Eye (tissue), 1 donor: Measurements from ENCODE around the gene NEUROD1.

Experiments used
- DNase-seq: peaks from one replicate; pipeline ENCODE4 v3.0.0-alpha.2; 2015

The NEUROD1 gene

DNA sequence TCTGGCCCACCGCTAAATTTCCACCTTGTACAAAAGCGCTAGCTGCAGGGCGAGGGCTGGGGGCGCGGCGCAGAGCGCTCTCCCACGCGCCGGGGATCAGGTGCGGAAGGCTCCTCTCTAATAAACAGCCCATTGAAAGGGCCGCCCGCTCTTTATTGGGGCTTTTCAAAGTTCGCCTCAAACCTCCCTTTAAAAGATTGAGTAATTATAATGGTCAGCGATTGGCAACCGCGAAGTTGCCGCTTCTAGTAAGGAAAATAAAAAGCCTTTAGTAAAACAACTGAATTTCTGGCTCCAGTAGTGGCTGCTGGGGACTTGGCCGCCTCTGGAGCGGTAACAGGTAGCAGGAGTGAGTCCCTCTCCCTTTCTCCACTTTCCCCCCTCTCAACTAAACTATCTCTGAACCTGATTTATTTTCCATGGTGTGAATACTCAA lies 755 bp downstream of the NEUROD1 start:
- DNase-seq, result peak; percentile 49

DNA sequence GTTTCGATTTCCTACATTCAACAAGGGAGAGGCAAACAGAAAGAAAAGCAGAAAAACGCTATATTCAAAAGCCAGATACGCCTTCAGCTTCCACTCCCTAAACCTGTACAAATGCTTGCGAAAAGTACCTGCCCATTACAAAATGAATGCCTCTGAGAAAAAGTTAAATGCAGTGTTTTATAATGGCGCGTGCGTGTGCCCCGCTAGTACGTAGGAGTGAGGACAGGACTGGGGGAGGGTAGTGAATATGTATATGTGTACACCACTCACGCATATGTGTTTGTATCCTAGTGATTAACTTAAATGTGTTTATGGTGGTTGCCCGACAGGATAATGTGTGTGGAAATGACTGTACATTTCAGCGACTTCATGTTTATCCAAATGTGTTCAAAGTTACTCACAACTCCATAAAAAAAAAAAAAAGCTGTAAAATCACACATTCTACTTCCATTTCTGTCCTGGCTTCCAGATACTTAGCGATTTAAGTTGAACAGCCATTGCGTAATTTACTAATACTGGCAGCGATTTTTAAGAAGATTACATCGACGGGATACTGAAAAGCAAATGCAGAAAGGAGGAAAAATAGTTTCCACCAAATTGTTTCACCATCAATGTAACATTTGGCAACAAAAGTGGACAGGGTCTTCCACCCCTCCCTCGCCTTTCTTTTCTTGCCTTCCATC lies 1.3 kb downstream of the NEUROD1 start:
- DNase-seq, result peak; percentile 59

DNA sequence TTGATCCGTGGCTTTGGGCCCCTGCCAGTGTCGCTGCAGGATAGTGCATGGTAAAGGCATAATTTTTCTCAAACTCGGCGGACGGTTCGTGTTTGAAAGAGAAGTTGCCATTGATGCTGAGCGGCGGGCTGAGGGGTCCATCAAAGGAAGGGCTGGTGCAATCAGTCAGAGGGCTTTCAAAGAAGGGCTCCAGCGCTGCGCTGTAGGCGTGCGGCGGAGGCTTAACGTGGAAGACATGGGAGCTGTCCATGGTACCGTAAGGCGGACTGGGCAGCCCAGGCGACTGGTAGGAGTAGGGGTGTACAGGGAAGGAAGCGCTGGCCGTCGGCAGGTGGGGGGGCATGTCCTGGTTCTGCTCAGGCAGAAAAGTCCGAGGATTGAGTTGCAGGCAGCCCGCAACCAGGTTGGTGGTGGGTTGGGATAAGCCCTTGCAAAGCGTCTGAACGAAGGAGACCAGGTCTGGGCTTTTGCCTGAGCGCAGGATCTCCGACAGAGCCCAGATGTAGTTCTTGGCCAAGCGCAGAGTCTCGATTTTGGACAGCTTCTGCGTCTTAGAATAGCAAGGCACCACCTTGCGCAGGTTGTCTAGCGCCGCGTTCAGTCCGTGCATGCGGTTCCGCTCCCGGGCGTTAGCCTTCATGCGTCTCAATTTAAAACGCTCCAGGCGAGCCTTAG lies 2.3 kb downstream of the NEUROD1 start:
- DNase-seq, result peak; percentile 95

DNA sequence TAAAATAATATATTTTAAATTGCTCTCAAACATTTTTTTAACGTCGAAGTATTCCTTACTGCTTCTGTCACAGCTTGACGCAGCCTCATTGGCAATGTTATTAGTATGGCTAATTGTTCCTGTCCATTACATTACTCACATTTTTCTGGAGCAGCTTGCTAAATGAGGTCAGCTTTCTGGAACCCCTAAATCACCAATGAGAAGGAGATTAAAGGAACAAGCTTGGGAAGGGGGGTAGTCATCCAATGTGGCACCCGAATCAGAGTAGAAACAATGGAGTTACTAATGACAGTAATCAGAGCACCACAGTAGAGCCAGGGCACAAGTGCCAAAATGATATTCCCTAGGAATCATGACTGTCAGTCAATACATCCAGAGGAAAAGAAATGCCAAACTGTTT lies 5.1 kb downstream of the NEUROD1 start:
- DNase-seq, result peak; percentile 27

DNA sequence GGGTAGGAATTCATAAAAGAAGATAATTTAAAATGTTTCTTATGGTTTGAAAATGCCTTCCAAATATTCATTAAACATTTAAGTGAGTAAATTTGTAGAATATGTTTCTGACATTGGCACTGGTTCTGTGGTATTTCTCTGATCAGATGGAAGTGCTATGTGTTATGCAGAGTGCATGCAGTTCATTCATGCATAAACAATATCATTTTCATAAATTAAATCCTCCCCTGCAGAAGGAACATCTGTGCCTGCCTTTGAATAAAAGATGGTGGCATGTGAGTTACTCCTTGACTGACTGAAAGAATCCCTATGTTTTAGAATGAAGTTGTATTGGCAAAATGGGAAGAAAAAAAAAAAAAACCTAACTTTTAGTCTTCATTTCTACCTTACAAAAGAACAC lies 5.9 kb downstream of the NEUROD1 start:
- DNase-seq, result peak; percentile 28

DNA sequence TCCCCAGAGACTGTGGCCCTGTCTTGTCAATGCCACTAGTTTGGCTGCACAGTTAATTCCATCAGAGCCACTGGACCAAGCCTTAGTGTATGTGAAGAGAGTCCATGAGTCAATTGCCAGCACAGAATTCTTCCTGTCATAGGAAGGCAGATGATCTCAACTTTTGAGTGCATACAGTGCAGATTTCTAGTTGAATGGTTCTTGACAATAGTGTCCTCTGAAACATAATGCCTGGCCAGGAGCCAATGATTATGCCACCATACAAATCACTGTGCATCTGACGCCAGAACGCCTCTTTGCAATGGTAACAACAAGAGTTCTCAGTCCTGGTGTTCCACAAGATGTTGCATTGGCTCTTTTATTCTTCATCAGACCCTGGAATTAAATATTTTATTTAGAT lies 7.1 kb downstream of the NEUROD1 start:
- peak; percentile 88 for DNase-seq

DNA sequence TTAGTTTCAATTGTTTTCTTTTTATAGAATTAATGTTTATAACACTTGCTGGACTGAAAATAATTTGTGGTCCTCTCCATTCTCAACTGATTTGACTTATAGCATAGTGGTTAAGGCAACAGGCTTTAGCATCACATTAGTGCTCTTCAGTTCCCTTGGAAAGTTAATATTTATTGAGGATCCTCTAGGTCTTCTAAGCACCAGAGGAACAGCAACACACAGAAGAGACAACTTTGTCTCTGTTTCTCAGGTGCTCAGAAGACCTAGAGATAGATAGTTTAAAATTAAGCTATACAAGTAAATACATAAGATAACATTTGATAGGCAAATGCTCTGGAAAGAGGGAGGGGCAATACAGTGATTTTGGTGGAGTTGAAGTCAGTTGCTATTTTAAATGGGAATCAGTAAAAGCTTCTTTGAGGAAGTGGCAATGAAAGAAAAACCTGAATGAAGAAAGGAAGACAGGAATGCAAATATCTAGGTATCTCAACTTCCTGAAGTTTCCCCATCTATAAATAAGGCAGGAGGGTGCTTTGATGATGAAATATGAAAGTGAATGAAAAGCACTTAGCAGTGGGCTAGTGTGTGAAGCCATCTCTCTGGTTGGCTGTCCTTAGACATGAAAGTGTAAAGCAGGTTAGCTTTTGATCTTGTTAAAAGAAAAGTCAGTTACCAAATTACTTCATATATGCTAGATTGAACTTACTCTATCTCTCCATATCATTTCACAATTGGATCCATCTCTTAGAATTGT lies 7.9 kb downstream of the NEUROD1 start:
- DNase-seq, result no peak

DNA sequence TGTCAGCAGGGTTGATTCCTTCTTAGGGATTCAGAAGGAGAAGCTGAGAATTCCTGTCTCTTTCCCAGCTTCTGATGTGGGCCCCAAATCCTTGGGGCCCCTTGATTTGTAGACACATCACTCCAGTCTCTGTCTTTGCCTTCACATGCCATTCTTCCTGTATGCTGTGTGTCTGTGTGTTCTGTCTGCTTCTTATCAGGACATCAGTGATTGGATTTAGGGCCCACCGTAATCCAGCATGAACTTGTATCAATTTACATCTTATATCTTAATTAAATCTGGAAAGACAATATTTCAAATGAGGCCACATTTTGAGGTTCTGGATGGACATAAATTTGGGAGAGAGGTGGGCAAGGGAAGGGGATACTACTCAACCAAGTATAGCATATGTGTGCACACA lies 9.7 kb downstream of the NEUROD1 start:
- no peak for DNase-seq

DNA sequence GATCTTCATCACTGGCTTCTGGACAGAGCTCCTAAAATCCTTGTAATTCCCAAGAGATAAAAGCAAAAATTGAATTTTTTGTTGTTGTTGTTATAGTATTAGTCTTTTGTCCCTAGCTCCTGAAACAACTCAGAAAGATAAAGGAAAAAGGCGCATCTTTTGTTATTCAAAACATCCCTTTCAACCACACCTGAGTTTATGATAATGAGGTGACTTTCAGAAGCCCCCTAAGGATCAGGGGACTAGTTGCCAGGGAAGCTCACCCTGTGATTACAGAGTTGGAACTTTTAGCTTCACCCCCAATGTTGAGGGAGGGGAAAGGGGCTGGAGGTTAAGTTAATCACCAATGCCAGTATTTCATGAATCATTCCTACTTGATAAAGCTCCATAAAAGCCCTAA lies 13.1 kb downstream of the NEUROD1 start:
- no peak for DNase-seq

DNA sequence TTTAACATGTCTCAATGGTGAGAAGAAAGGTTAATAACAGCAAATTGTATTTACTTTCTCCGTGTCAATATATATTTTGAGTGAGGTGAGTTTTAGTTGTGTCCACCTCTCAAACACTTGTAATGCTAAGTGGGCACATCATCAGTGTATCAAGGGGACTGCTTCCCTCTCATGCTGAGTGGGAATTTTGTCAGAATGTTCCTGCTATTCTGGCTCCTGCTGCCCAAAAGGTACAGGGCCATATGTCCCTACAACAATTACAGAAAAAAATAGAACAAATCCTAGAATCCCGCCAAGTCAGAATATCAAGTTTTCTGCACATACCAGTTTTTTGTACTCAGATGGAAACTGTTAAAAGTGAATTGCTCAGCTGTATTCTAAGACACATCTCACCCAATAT lies 18.0 kb downstream of the NEUROD1 start:
- no peak for DNase-seq

DNA sequence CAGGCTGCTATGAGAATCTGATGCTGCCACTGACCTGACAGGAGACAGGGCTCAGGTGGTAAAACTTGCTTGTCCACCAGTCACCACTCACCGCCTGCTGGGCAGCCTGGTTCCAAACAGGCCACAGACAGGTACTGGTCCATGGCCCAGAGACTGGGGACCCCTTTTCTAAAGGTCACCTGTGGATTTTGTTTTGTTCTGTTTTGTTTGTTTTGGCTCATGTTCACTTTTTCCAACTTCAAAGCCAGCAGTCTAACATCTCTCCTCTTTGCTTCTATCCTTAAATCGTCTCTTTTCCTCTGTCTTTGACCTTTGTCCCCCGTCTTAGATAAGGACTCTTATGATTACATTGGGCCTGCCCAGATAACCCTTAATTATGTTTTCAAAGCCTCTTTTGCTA lies 20.1 kb downstream of the NEUROD1 start:
- no peak for DNase-seq

DNA sequence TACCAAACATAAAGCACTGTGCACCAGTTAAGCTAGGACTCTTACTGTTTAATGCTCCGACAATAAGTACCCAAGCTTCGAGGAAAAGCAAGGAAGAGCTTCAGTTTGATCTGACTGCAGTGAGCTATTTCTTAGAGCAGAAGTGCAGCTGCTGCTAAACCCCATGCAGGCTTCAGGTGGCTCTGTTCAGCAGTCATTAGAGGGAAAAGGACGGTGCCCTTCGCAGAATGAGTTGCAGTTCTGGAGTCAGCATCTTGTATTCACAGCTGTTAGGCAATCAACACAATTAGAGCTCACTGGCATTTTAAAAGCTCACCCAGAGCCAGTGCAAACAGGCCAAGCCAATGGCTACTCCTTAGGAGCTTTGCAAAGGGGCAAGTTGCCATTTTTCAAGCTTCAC lies 21.9 kb downstream of the NEUROD1 start:
- DNase-seq, result peak; percentile 40

DNA sequence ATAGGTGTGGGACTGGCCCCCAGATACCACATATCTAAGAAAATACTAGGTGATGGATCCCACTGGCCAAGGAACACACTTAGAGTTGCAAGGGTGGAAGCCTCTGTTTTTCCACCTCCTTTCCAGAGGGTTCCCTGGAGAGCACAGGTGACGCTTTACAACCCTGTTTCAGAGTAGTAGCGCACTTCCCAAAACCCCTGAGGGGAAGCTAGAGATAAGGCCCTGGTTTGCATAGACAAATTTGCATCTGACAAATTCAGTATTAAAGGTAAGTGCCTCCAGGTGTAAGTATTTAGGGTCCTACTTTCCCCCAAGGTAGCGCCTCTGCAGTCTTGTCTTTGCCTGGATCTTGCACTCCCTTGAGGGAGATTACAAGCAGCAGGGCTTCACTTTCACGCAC lies 22.9 kb downstream of the NEUROD1 start:
- DNase-seq, result no peak

DNA sequence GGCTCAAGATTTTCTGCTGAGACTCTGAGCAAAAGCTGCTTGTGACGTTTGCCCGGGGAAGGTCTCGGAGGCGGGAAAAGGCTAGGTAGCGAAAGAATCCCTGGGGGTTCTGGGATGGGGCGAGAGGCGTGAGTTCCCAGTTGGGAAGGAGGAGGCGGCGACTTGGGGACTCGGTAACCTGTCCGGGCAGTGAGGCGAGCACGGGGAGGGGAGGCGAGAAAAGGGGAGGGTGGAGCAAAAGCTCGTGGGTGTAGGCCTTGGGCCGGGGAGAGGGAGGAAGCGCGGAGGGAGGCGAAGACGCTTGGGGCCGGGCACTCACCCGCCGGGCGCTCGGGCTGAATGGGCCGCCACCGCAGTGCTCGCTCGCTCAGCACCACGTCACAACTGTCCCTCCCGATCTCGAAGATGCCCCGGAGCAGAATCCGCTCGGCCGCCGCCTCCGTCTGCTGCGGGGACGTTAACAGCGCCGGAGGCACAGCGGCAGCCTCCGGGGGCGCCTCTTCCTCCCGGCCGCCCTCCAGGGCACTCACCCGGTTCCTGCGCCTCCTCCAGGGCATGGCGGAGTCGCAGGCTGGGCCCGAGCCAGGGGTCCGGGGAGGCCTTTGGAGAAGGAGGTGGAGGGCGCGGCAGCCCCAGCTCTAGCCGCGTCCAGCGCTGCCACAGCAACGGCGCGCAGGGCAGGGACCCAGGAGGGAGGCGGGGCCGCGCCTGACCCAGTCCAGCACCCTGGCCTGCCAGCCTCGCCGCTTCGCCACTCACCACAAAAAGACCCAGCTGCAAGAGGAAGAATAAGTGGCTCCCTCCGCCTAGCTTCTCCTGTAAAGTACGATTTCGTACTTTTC lies 23.6 kb downstream of the NEUROD1 start, which contains the start of gene CERKL:
Gene CERKL (minus strand): TSS at position 656 of the 842 bp plus-strand sequence. CDS start 99 bp downstream, at position 557.
- DNase-seq, result peak; percentile 75

DNA sequence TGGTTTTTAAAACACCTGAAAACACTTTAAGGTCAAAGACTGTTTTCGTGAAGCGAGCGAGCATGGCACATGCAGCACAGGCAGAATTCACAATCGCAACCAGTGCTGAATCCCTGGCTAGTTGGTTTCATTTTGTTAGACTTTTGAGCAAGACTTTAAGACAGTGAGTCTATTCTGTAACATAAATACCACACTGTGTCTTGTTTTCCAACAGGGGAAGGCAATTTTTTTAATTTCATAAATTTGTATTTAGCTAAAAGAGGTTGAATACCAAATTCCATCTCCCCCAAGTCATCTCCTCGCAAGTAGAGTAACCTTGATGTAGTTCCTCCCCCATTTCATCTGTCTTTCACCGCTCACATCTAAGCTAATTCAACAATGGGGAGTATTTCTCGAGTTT lies 24.8 kb downstream of the NEUROD1 start:
- peak; percentile 25 for DNase-seq

DNA sequence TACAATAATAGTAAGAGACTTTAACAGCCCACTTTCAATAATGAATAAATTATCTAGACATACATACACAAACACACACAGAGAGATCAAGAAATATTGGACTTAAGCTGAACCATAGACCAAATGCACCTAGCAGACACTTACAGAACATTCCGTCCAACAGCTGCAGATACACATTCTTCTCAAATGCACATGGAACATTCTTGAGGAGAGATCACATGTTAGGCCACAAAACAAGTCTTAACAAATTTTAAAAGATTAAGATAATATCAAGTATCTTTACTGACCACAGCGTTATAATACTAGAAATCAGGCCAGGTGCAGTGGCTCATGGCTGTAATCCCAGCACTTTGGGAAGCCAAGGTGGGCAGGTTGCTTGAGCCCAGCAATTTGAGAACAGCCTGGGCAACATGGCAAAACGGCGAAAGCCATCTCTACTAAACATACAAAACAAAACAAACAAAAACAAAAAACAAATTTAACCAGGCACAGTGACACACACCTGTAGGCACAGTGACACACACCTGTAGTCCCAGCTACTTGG lies 30.8 kb downstream of the NEUROD1 start:
- no peak for DNase-seq

DNA sequence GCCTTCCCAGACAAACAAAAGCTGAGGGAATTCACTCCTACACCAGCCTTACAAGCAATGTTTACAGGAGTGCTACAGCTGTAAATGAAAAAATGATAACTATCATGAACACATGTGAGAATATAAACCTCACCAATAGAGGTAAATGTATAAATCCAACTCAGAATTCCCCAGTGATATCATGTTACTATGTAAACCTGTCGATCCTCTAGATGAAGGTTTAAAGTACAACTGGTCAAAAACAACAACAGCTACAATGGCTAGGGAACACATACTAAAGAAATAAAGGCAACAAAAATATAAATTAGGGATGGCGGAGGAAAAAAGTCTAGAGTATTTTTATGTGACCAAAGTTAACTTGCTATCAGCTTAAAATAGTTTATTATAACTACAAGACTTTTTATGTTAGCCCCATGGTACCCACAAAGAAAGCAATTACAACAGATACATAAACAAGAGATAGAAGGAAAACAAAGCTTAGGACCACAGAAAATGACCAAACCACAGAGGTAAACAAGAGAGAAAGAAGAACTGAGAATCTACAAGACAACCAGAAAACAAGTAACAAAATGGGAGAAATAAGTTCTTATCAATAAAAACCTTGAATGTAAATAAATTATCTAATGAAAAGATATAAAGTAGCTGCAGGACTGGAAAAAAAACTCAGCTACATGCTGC lies 31.7 kb downstream of the NEUROD1 start:
- DNase-seq, result no peak

DNA sequence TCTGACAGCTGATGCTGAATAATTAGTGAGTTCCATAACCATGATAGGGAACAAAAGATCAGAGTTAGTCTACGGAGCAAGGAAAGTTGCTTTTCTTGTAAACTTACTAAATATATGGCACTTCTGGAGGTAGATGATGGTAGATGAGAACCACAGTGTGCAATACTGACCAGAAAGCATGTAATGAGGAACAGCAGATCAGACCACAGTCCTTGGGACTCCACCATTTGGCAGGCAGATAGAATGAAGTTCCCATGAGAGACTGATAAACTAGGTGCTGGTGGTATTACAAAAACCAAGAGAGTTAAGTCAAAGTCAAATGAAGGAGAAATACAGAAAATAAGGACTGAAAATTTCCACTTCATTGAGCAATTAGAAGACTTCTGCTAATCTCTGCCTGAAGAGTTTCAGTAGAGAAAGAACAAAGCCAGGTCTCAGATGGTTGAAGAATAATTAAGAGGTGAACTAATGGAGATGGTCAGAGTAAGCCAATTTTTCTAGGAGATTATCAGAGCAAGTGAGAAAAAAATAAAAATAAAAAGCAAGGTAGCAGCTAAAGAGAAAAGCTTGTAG lies 33.8 kb downstream of the NEUROD1 start:
- DNase-seq, result no peak

DNA sequence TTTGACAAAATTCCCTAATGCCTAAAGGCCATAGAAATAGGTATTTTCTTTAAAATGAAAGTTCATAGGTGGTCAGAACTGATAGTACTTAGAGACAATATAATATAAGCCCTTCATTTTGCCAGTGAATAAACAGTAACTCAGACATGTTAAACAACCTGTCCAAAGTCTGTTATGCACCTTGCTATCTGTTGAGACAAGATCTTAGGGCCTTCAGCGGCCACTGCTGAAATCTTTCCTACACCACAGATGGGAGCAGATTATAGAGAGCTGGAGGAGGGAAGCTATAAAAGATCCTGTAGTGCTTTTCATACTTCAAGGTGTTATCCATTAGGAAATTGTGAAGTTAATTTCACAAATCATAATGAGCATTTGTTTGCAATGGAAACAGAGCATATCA lies 37.2 kb downstream of the NEUROD1 start:
- DNase-seq, result no peak

DNA sequence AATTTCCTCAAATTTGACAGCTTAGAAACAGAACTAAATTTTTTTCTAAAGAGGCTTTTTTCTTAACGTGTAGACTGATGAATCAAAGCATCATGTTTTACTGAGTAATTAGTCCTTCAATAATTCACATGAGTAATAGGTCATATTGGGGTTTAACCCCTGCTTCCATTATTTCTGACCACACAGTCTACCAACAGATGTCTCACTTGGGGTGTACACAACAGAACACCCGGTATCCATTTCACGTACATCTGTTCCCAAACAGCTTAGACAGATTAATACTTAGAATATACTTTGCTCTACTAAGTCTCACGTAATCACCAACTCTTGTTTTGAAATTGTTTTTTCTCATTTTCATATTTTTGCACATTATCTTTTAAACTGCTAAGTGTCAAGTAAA lies 38.2 kb downstream of the NEUROD1 start:
- peak; percentile 54 for DNase-seq

DNA sequence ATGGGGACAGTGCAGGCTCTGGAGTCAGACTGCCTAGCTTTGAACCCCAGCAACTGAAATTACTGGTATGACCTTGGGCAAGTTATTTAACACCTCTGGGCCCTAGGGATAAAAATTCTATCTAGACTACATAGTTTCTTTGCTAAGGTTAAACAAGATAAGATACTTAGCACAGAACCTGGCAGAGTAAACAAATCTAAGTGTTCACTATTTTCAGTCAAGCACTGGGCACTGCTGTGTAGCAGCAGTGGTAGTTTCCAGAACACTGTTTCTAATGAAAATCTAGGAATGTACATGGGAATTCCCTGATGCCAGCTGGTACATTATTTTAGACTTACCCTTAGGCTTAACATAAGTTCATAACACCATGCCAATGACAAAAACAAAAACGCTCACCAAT lies 40.6 kb downstream of the NEUROD1 start:
- no peak for DNase-seq
